Glutamatergic neuron (in vitro differentiated cells): ENCODE data around the gene RBFOX2. TPM values are rescaled to one million over a fixed set of nuclear protein-coding genes. Genes with fewer than 3 reads are reported as not detected.
A peak's percentile ranks its signal among the peaks of the same experiment; 100 is the strongest.
"Not testable (repeated sequence)": the region's sequence is repeated elsewhere in the genome, so short reads cannot be mapped to it uniquely, and the experiment has no call there.

ENCODE experiments used
- DNase-seq: peaks from one replicate; pipeline ENCODE4 v3.0.0; 2022
- H3K27ac Mint-ChIP-seq: one replicate; pipeline ENCODE4 v1.8.0; 2020; ENCODE audit warnings: mild to moderate bottlenecking, mixed read lengths, inconsistent platforms; ENCODE audit not compliant: unreplicated experiment
- H3K27me3 Mint-ChIP-seq: one replicate; pipeline ENCODE4 v1.8.0; 2020; ENCODE audit warnings: mild to moderate bottlenecking, moderate library complexity, mixed read lengths, inconsistent platforms; ENCODE audit not compliant: unreplicated experiment
- H3K36me3 Mint-ChIP-seq: one replicate; pipeline ENCODE4 v1.8.0; 2020; ENCODE audit warnings: mild to moderate bottlenecking, mixed read lengths, inconsistent platforms; ENCODE audit not compliant: unreplicated experiment
- H3K4me1 Mint-ChIP-seq: one replicate; pipeline ENCODE4 v1.8.0; 2020; ENCODE audit warnings: mild to moderate bottlenecking, low read depth, mixed read lengths, inconsistent platforms; ENCODE audit not compliant: unreplicated experiment
- H3K4me3 Mint-ChIP-seq: one replicate; pipeline ENCODE4 v1.8.0; 2020; ENCODE audit warnings: mild to moderate bottlenecking, mixed read lengths, inconsistent platforms; ENCODE audit not compliant: unreplicated experiment
- H3K9me3 Mint-ChIP-seq: one replicate; pipeline ENCODE4 v1.8.0; 2020; ENCODE audit warnings: mild to moderate bottlenecking, moderate library complexity, mixed read lengths, inconsistent platforms; ENCODE audit not compliant: unreplicated experiment
- total RNA-seq: library from RNA; stranded (reverse); fragmentation: NEBNext Ultra II Directional; extraction: Animal tissue kit (Norgen Biotek cat#: 25700); gene quantifications from one replicate; pipeline ENCODE4 v1.2.1, GENCODE V29; 2021; ENCODE audit not compliant: unreplicated experiment
- TF ChIP-seq, protein P1 (sequence below): fragments of 200-600 bp; sonication (generic); IDR thresholded peaks from one replicate; pipeline ENCODE4 v1.5.0; 2021; ENCODE audit not compliant: partially characterized antibody, unreplicated experiment

RBFOX2 gene
- total RNA-seq, 1 donor from 2014 or later, result 380 TPM

DNA sequence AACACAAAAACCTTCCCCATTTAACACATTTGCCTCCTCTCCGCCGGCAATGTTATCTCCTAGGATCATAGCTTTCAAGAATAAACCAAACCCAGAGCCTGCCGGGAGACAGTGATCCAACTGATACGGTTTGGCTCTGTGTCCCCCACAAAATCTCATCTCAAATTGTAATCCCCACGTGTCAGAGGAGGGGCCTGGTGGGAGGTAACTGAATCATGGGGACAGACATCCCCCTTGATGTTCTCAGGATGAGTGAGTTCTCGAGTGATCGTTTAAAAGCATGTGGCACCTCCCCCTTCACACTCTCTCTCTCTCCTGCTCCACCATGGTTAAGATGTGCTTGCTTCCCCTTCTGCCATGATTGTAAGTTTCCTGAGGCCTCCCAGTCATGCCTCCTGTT lies 33.3 kb downstream of the RBFOX2 start:
- peaks cover 6% of the 10 kb centered on the region for H3K9me3 Mint-ChIP-seq
- no peak for DNase-seq
- H3K27ac Mint-ChIP-seq, result peak overlapping the region; percentile 87
- H3K4me1 Mint-ChIP-seq, result peaks cover 18% of the 10 kb centered on the region
- H3K4me3 Mint-ChIP-seq, result peak overlapping the region; percentile 24
- TF ChIP-seq, protein P1, sequence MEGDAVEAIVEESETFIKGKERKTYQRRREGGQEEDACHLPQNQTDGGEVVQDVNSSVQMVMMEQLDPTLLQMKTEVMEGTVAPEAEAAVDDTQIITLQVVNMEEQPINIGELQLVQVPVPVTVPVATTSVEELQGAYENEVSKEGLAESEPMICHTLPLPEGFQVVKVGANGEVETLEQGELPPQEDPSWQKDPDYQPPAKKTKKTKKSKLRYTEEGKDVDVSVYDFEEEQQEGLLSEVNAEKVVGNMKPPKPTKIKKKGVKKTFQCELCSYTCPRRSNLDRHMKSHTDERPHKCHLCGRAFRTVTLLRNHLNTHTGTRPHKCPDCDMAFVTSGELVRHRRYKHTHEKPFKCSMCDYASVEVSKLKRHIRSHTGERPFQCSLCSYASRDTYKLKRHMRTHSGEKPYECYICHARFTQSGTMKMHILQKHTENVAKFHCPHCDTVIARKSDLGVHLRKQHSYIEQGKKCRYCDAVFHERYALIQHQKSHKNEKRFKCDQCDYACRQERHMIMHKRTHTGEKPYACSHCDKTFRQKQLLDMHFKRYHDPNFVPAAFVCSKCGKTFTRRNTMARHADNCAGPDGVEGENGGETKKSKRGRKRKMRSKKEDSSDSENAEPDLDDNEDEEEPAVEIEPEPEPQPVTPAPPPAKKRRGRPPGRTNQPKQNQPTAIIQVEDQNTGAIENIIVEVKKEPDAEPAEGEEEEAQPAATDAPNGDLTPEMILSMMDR, result no peak
- peaks cover 1% of the 10 kb centered on the region for H3K27me3 Mint-ChIP-seq
- no peaks in the 10 kb centered on the region for H3K36me3 Mint-ChIP-seq

DNA sequence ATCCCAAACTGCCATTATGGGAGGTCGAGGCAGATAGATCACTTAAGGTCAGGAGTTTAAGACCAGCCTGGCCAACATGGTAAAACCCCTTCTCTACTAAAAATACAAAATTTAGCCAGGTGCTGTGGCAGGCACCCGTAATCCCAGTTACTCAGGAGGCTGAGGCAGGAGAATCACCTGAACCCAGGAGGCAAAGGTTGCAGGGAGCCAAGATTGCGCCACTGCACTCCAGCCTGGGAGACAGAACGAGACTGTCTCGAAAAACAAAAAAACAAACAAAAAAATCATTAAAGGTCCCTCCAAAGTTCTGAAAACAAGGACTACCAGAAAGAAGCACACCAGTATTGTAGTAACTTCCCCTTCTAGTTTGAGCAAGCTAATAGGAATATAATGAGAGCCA lies 34.9 kb downstream of the RBFOX2 start:
- DNase-seq, result not testable (repeated sequence)

DNA sequence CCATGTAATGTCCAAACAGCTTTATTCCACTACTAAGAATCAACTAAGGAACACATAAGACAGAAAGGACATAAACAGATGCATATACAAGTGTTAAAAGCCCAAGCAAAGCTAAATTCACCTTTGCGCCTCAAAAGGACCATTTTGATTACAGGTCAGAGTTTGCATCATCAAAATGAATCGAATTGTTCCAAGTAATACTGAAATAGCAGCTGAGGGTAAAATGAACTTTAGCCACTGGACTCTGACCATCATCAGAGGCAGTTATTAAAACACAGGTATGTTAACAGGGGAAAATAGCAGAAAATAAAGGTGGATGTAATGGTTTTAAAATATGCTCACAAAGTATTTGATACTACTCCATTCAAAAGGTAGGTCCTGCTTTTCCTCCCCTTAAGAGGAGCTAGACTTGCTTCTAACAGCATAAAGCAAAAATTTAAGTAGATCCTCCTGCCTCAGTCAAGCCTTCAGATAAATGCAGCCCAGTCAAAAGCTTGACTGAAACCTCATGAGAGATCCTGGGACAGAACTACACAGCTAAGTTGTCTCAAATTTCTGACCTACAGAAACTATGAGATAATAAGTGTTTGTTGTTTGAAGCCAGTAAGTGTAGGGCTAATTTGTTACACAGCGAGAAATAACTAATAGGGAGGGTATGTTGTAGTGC lies 35.4 kb downstream of the RBFOX2 start:
- Mint-ChIP-seq H3K9me3 (peaks cover 6% of the 10 kb centered on the region), H3K27me3 (peaks cover 1% of the 10 kb centered on the region), H3K4me1 (peaks cover 16% of the 10 kb centered on the region), H3K27ac (no peak overlapping the region), H3K36me3 (no peaks in the 10 kb centered on the region), H3K4me3 (no peak overlapping the region)
- DNase-seq, result no peak
- TF ChIP-seq, protein P1, result no peak

More for the DNA sequence above, 34.9 kb downstream of the RBFOX2 start:
- H3K27ac Mint-ChIP-seq, H3K4me3 Mint-ChIP-seq, H3K27me3 Mint-ChIP-seq, H3K9me3 Mint-ChIP-seq, H3K36me3 Mint-ChIP-seq: not testable (repeated sequence)
- H3K4me1 Mint-ChIP-seq, result peaks cover 16% of the 10 kb centered on the region

DNA sequence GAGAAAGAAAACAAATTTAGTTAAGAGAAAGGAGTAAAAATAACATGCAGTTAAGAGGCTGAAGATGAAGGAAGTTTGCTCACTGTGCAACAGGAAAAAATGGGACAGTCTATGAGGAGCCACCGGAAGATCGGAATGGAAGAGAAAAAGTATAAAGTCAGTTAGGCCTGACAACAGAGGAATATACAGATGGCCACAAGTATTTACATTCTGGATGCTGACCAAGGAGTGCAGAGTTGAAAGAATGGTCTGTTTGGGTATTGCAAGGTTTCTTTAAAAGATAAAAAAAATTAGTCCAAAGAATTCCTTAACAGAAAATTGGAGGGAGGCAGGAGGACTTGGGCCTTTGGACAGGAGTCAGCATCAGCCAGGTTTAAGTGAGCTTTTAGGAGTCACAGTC lies 37.5 kb downstream of the RBFOX2 start:
- H3K9me3 Mint-ChIP-seq, result peaks cover 10% of the 10 kb centered on the region
- no peak for DNase-seq
- no peak overlapping the region for H3K4me3 Mint-ChIP-seq
- peaks cover 6% of the 10 kb centered on the region for H3K27me3 Mint-ChIP-seq
- no peaks in the 10 kb centered on the region for H3K36me3 Mint-ChIP-seq
- no peak overlapping the region for H3K27ac Mint-ChIP-seq
- TF ChIP-seq, protein P1, result no peak
- peaks cover 25% of the 10 kb centered on the region for H3K4me1 Mint-ChIP-seq

DNA sequence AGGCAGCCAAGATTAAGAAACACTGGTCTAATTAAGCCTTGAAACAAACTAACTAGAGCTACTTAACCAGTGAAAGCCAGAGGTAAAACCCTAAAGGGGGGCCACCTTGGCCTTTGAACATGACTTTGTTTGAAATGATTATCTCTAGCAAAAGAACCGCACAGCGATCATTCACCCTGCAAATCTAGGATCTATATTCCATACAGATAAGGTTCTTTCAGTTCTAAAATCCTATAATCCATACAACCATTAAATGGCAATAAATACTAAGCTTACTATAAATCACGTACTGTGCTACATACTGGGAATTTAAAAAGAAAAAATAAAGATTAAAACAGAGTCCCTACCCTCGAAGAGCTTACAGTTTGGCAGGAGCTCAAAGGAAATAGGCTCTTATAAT lies 40.6 kb downstream of the RBFOX2 start:
- Mint-ChIP-seq H3K9me3 (peaks cover 8% of the 10 kb centered on the region), H3K36me3 (no peaks in the 10 kb centered on the region), H3K27me3 (peaks cover 5% of the 10 kb centered on the region), H3K27ac (no peak overlapping the region), H3K4me1 (peaks cover 34% of the 10 kb centered on the region), H3K4me3 (peak overlapping the region; percentile 66)
- DNase-seq, result no peak
- TF ChIP-seq, protein P1, result no peak
